HL-60 (cell line): ENCODE measurements around the gene PEX5L.

ENCODE experiments used
- POLR2AphosphoS5 ChIP-seq: IDR thresholded peaks from 2 replicates; pipeline ENCODE4 v1.6.1; 2012; ENCODE audit warnings: low read depth
- TF ChIP-seq, protein P1 (sequence below): IDR thresholded peaks from one replicate; pipeline ENCODE4 v1.5.1; 2011; ENCODE audit warnings: low read length, control low read depth, inconsistent platforms; ENCODE audit not compliant: insufficient read depth

DNA sequence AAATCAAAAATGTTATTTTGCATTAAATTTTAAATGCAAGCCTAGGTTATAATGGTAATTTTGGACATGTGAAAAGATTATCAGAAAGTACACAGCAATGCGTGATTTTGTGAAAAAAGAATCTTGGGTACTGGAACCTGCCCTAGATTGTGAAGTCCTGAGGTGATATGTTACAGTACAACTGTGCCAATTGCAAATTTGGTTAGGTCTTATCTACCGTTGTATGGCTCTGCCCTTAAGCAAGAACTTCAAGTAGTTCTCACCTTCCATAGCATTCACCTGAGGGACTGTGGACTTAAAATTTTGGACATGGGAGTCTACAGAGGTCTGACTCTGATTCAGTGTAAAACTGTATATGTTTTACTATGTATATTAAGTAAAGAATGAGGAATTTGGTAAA lies 140.2 kb downstream of the PEX5L start:
- TF ChIP-seq, protein P1, sequence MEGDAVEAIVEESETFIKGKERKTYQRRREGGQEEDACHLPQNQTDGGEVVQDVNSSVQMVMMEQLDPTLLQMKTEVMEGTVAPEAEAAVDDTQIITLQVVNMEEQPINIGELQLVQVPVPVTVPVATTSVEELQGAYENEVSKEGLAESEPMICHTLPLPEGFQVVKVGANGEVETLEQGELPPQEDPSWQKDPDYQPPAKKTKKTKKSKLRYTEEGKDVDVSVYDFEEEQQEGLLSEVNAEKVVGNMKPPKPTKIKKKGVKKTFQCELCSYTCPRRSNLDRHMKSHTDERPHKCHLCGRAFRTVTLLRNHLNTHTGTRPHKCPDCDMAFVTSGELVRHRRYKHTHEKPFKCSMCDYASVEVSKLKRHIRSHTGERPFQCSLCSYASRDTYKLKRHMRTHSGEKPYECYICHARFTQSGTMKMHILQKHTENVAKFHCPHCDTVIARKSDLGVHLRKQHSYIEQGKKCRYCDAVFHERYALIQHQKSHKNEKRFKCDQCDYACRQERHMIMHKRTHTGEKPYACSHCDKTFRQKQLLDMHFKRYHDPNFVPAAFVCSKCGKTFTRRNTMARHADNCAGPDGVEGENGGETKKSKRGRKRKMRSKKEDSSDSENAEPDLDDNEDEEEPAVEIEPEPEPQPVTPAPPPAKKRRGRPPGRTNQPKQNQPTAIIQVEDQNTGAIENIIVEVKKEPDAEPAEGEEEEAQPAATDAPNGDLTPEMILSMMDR = no peak
- no peak for TF ChIP-seq POLR2AphosphoS5
